WTC11 (cell line): Measurements from ENCODE around the gene RNF214. TPM values are rescaled to one million over a fixed set of nuclear protein-coding genes. Genes with fewer than 3 reads are reported as not detected.

Experiments
- ATAC-seq: fragments of 200-7000 bp; cut with Tn5 transposase; 2 replicates; pipeline ENCODE4 v1.10.0; 2021; ENCODE audit warnings: mild to moderate bottlenecking, moderate library complexity
- CTCF ChIA-PET: fragments of 300-600 bp; sonication (Branson Sonifier 250); formaldehyde crosslinking; loops from one replicate; lab custom pipeline; 2021; ENCODE audit warnings: antibody characterized with exemption; lab: Charles Lee
- POLR2A ChIA-PET: fragments of 350-600 bp; sonication (Branson Sonifier 250); formaldehyde crosslinking; loops from one replicate; lab custom pipeline; 2021; ENCODE audit warnings: antibody characterized with exemption; lab: Charles Lee
- DNase-seq: peaks from one replicate; pipeline ENCODE4 v3.0.0; 2021; ENCODE audit warnings: low spot score
- H3K27ac Mint-ChIP-seq: 2 replicates; pipeline ENCODE4 v1.8.0; 2021; ENCODE audit warnings: mixed read lengths
- H3K27me3 Mint-ChIP-seq: 2 replicates; pipeline ENCODE4 v1.8.0; 2021; ENCODE audit warnings: low read depth, mild to moderate bottlenecking, moderate library complexity, mixed read lengths
- H3K36me3 Mint-ChIP-seq: 2 replicates; pipeline ENCODE4 v1.8.0; 2021; ENCODE audit warnings: mixed read lengths
- H3K4me1 Mint-ChIP-seq: 2 replicates; pipeline ENCODE4 v1.8.0; 2022; ENCODE audit warnings: mixed read lengths
- H3K4me3 Mint-ChIP-seq: 2 replicates; pipeline ENCODE4 v1.8.0; 2021; ENCODE audit warnings: mild to moderate bottlenecking, moderate library complexity, mixed read lengths
- H3K9me3 Mint-ChIP-seq: 2 replicates; pipeline ENCODE4 v1.8.0; 2021; ENCODE audit warnings: mixed read lengths
- ATF1 ChIP-seq: sonication (generic); formaldehyde crosslinking; IDR thresholded peaks from 2 replicates; pipeline ENCODE4 v1.8.1; 2023; ENCODE audit warnings: mild to moderate bottlenecking, moderate library complexity, missing genetic modification reagents
- EMX1 ChIP-seq: fragments of 250-450 bp; sonication (Bioruptor Pico); IDR thresholded peaks from 2 replicates; pipeline ENCODE4 v1.8.0; 2021; ENCODE audit warnings: mild to moderate bottlenecking
- GTF2I ChIP-seq: fragments of 250-450 bp; sonication (Bioruptor Pico); conservative IDR thresholded peaks from 2 replicates; pipeline ENCODE4 v1.4.0; 2021; ENCODE audit warnings: mild to moderate bottlenecking
- HMGA2 ChIP-seq: fragments of 250-450 bp; sonication (Bioruptor Pico); IDR thresholded peaks from 2 replicates; pipeline ENCODE4 v1.4.0; 2021; ENCODE audit warnings: mild to moderate bottlenecking, moderate library complexity
- NFATC4 ChIP-seq: fragments of 250-450 bp; sonication (Bioruptor Pico); IDR thresholded peaks from 2 replicates; pipeline ENCODE4 v1.9.0; 2021; ENCODE audit warnings: mild to moderate bottlenecking
- NFE2L1 ChIP-seq: sonication (generic); formaldehyde crosslinking; IDR thresholded peaks from 2 replicates; pipeline ENCODE4 v1.8.1; 2023; ENCODE audit warnings: missing genetic modification reagents
- NR2C2 ChIP-seq: sonication (generic); formaldehyde crosslinking; IDR thresholded peaks from 2 replicates; pipeline ENCODE4 v1.8.0; 2022; ENCODE audit warnings: mild to moderate bottlenecking, missing genetic modification reagents
- NR3C1 ChIP-seq: sonication (generic); formaldehyde crosslinking; conservative IDR thresholded peaks from 2 replicates; pipeline ENCODE4 v1.8.1; 2023; ENCODE audit warnings: low read depth, mild to moderate bottlenecking, missing genetic modification reagents
- OVOL2 ChIP-seq: fragments of 250-450 bp; sonication (Bioruptor Pico); IDR thresholded peaks from 2 replicates; pipeline ENCODE4 v1.9.0; 2021; ENCODE audit warnings: mild to moderate bottlenecking, borderline replicate concordance
- RORB ChIP-seq: fragments of 250-450 bp; sonication (Bioruptor Pico); IDR thresholded peaks from 2 replicates; pipeline ENCODE4 v1.9.0; 2021; ENCODE audit warnings: mild to moderate bottlenecking
- SP1 ChIP-seq: sonication (generic); formaldehyde crosslinking; conservative IDR thresholded peaks from 2 replicates; pipeline ENCODE4 v1.8.1; 2022; ENCODE audit warnings: missing genetic modification reagents
- TCF7 ChIP-seq: sonication (generic); formaldehyde crosslinking; IDR thresholded peaks from 2 replicates; pipeline ENCODE4 v1.8.0; 2022; ENCODE audit warnings: mild to moderate bottlenecking, low read depth, missing genetic modification reagents, moderate library complexity
- TEAD1 ChIP-seq: sonication (generic); formaldehyde crosslinking; IDR thresholded peaks from 2 replicates; pipeline ENCODE4 v1.8.0; 2022; ENCODE audit warnings: mild to moderate bottlenecking, missing genetic modification reagents
- ZNF138 ChIP-seq: sonication (generic); formaldehyde crosslinking; conservative IDR thresholded peaks from 2 replicates; pipeline ENCODE4 v1.8.1; 2022; ENCODE audit warnings: mild to moderate bottlenecking, moderate library complexity, missing genetic modification reagents
- ZNF396 ChIP-seq: fragments of 250-450 bp; sonication (Bioruptor Pico); IDR thresholded peaks from 2 replicates; pipeline ENCODE4 v1.8.0; 2021; ENCODE audit warnings: mild to moderate bottlenecking, moderate library complexity, borderline replicate concordance
- ZNF423 ChIP-seq: fragments of 250-450 bp; sonication (Bioruptor Pico); IDR thresholded peaks from 2 replicates; pipeline ENCODE4 v2.1.2; 2022; ENCODE audit warnings: mild to moderate bottlenecking, moderate library complexity
- total RNA-seq: library from RNA; stranded (reverse); gene quantifications from 3 replicates; pipeline ENCODE4 v1.2.3, GENCODE V29; 2021
- TF ChIP-seq, protein P1 (sequence below): fragments of 250-450 bp; sonication (Bioruptor Pico); conservative IDR thresholded peaks from 2 replicates; pipeline ENCODE4 v1.9.0; 2021; ENCODE audit warnings: mild to moderate bottlenecking
- TF ChIP-seq, protein P2 (sequence below): sonication (generic); formaldehyde crosslinking; IDR thresholded peaks from 2 replicates; pipeline ENCODE4 v1.8.1; 2022; ENCODE audit warnings: low read depth, missing genetic modification reagents, borderline replicate concordance
- TF ChIP-seq, protein P3 (sequence below): fragments of 250-450 bp; sonication (Bioruptor Pico); IDR thresholded peaks from 2 replicates; pipeline ENCODE4 v1.9.0; 2021; ENCODE audit warnings: mild to moderate bottlenecking
- TF ChIP-seq, protein P4 (sequence below): sonication (generic); formaldehyde crosslinking; IDR thresholded peaks from 2 replicates; pipeline ENCODE4 v1.8.1; 2023; ENCODE audit warnings: mild to moderate bottlenecking, missing genetic modification reagents
- TF ChIP-seq, protein P5 (sequence below): sonication (generic); formaldehyde crosslinking; IDR thresholded peaks from 2 replicates; pipeline ENCODE4 v1.8.1; 2023; ENCODE audit warnings: mild to moderate bottlenecking, missing genetic modification reagents
- TF ChIP-seq, protein P6 (sequence below): fragments of 250-450 bp; sonication (Bioruptor Pico); IDR thresholded peaks from 2 replicates; pipeline ENCODE4 v2.1.2; 2022; ENCODE audit warnings: mild to moderate bottlenecking, moderate library complexity
- TF ChIP-seq, protein P7 (sequence below): sonication (generic); formaldehyde crosslinking; IDR thresholded peaks from 2 replicates; pipeline ENCODE4 v1.8.0; 2022; ENCODE audit warnings: mild to moderate bottlenecking, missing genetic modification reagents

RNF214 gene
- total RNA-seq, 1 experiment from 2014 or later, result 35.4 TPM

DNA sequence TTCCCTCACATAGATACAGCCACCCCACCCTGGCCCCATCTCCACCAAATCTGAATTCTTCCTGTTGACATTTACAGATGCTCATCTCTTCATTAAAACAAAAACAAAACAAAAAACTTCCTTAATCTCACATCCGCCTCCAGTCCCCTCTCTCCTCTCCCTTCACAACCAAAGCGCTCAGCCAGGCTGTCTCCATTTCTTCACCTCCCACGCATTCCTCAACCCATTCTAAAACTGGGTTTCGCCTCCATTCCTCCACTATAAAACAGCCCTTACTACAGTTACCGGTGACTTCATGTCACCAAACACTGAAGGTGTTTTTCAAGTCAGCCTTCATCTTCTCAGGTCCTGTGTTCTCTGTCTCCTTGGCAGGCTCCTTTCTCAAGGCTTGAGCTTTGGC, 68.3 kb downstream of the RNF214 start:
- H3K27ac Mint-ChIP-seq, result no peak overlapping the region; the same call in 1 of the 2 replicates
- CTCF ChIA-PET, result no interaction called here
- H3K9me3 Mint-ChIP-seq, result no peaks in the 10 kb centered on the region
- H3K4me3 Mint-ChIP-seq, result no peak overlapping the region
- TF ChIP-seq SP1 (CRISPR knock-in tag) (no peak), NFE2L1 (CRISPR knock-in tag) (no peak), HMGA2 (CRISPR knock-in tag) (no peak), NR3C1 (CRISPR knock-in tag) (no peak), RORB (CRISPR knock-in tag) (no peak), ZNF423 (no peak), TEAD1 (CRISPR knock-in tag) (no peak), ATF1 (CRISPR knock-in tag) (no peak), ZNF396 (CRISPR knock-in tag) (no peak), GTF2I (CRISPR knock-in tag) (no peak), ZNF138 (CRISPR knock-in tag) (no peak)
- TF ChIP-seq, protein P1, sequence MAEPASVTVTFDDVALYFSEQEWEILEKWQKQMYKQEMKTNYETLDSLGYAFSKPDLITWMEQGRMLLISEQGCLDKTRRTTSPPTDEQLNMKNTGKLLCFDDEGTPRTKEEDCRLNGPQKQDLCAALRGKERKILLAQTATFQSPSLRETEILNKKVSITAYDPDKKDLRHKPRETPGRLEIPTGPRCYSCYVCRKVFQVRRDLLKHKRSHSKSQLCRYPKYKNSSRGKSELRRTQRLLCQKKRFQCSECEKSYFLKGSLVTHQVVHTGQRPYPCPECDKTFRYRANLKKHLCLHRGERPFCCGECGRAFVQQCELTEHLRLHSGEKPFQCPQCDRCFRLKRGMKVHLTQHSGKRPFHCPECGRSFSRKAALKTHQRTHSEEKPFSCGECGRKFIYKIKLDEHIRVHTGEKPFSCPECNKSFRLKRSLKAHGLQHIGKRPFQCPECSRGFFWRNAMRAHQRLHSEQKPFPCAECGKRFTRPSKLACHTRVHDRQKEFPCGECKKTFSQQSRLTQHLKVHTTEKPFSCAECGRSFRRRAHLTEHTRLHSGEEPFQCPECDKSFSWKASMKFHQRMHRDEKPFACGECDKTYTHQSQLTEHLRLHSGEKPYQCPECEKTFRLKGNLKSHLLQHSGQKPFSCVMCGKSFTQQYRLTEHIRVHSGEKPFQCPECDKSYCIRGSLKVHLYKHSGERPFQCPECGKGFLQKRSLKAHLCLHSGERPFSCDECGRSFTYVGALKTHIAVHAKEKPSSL, result no peak
- TF ChIP-seq, protein P2, sequence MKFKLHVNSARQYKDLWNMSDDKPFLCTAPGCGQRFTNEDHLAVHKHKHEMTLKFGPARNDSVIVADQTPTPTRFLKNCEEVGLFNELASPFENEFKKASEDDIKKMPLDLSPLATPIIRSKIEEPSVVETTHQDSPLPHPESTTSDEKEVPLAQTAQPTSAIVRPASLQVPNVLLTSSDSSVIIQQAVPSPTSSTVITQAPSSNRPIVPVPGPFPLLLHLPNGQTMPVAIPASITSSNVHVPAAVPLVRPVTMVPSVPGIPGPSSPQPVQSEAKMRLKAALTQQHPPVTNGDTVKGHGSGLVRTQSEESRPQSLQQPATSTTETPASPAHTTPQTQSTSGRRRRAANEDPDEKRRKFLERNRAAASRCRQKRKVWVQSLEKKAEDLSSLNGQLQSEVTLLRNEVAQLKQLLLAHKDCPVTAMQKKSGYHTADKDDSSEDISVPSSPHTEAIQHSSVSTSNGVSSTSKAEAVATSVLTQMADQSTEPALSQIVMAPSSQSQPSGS (CRISPR knock-in tag), result no peak
- TF ChIP-seq, protein P3, sequence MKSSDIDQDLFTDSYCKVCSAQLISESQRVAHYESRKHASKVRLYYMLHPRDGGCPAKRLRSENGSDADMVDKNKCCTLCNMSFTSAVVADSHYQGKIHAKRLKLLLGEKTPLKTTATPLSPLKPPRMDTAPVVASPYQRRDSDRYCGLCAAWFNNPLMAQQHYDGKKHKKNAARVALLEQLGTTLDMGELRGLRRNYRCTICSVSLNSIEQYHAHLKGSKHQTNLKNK (CRISPR knock-in tag), result no peak
- TF ChIP-seq, protein P4, sequence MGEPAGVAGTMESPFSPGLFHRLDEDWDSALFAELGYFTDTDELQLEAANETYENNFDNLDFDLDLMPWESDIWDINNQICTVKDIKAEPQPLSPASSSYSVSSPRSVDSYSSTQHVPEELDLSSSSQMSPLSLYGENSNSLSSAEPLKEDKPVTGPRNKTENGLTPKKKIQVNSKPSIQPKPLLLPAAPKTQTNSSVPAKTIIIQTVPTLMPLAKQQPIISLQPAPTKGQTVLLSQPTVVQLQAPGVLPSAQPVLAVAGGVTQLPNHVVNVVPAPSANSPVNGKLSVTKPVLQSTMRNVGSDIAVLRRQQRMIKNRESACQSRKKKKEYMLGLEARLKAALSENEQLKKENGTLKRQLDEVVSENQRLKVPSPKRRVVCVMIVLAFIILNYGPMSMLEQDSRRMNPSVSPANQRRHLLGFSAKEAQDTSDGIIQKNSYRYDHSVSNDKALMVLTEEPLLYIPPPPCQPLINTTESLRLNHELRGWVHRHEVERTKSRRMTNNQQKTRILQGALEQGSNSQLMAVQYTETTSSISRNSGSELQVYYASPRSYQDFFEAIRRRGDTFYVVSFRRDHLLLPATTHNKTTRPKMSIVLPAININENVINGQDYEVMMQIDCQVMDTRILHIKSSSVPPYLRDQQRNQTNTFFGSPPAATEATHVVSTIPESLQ (CRISPR knock-in tag), result no peak
- TF ChIP-seq, all 79 proteins: peak for 0
- peaks cover 4% of the 10 kb centered on the region; the same call in 1 of the 2 replicates for H3K27me3 Mint-ChIP-seq
- peaks cover 35% of the 10 kb centered on the region for H3K4me1 Mint-ChIP-seq
- DNase-seq (no peak), ATAC-seq (no peak)
- H3K36me3 Mint-ChIP-seq, result no peaks in the 10 kb centered on the region
- POLR2A ChIA-PET, result no interaction called here

DNA sequence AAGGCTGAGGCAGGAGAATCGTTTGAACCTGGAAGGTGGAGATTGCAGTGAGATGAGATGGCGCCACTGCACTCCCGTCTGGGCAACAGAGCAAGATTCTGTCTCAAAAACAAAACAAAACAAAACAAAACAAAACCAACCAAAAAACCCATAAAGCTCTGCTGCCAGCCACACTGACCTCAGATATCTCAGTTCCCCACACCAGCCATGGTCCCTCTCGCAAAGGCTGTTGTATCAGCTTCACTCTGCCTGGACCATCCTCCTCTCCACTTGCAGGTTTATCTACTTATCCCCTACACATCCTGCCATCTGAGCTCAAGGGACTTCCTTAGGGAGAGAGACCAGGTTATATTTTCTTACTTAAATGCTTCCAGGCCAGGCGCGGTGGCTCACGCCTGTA, 69.8 kb downstream of the RNF214 start:
- ChIA-PET POLR2A (no interaction called here), CTCF (interaction anchor here (1.1 kb wide), 1 partner anchor 14 kb away, joined by 5 read pairs; the partner anchor contains the start of gene BACE1)
- H3K27ac Mint-ChIP-seq, result no peak overlapping the region
- no peak overlapping the region for H3K4me3 Mint-ChIP-seq
- H3K9me3 Mint-ChIP-seq, result no peaks in the 10 kb centered on the region
- H3K27me3 Mint-ChIP-seq, result peaks cover 4% of the 10 kb centered on the region; the same call in 1 of the 2 replicates
- ATAC-seq (no peak), DNase-seq (no peak)
- no peaks in the 10 kb centered on the region for H3K36me3 Mint-ChIP-seq
- H3K4me1 Mint-ChIP-seq, result peaks cover 35% of the 10 kb centered on the region
- TF ChIP-seq TCF7 (CRISPR knock-in tag) (no peak), EMX1 (CRISPR knock-in tag) (no peak), HMGA2 (CRISPR knock-in tag) (no peak), NFATC4 (no peak), OVOL2 (CRISPR knock-in tag) (no peak), GTF2I (CRISPR knock-in tag) (no peak), ZNF138 (CRISPR knock-in tag) (no peak), NR2C2 (CRISPR knock-in tag) (no peak)
- TF ChIP-seq, protein P5, sequence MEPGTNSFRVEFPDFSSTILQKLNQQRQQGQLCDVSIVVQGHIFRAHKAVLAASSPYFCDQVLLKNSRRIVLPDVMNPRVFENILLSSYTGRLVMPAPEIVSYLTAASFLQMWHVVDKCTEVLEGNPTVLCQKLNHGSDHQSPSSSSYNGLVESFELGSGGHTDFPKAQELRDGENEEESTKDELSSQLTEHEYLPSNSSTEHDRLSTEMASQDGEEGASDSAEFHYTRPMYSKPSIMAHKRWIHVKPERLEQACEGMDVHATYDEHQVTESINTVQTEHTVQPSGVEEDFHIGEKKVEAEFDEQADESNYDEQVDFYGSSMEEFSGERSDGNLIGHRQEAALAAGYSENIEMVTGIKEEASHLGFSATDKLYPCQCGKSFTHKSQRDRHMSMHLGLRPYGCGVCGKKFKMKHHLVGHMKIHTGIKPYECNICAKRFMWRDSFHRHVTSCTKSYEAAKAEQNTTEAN (CRISPR knock-in tag), result no peak
- TF ChIP-seq, protein P6, sequence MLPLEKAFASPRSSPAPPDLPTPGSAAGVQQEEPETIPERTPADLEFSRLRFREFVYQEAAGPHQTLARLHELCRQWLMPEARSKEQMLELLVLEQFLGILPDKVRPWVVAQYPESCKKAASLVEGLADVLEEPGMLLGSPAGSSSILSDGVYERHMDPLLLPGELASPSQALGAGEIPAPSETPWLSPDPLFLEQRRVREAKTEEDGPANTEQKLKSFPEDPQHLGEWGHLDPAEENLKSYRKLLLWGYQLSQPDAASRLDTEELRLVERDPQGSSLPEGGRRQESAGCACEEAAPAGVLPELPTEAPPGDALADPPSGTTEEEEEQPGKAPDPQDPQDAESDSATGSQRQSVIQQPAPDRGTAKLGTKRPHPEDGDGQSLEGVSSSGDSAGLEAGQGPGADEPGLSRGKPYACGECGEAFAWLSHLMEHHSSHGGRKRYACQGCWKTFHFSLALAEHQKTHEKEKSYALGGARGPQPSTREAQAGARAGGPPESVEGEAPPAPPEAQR (CRISPR knock-in tag), result no peak
- TF ChIP-seq, protein P4 (CRISPR knock-in tag), result no peak
- TF ChIP-seq, protein P7, sequence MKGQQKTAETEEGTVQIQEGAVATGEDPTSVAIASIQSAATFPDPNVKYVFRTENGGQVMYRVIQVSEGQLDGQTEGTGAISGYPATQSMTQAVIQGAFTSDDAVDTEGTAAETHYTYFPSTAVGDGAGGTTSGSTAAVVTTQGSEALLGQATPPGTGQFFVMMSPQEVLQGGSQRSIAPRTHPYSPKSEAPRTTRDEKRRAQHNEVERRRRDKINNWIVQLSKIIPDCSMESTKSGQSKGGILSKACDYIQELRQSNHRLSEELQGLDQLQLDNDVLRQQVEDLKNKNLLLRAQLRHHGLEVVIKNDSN (CRISPR knock-in tag), result no peak
